HG03175 (cell line): ENCODE data around the gene ZCCHC14.

Experiments used
- ATAC-seq: cut with Tn5 transposase; IDR thresholded peaks from one replicate; pipeline ENCODE4 v1.9.1; 2021; ENCODE audit warnings: mild to moderate bottlenecking, moderate library complexity; ENCODE audit not compliant: unreplicated experiment

ZCCHC14 gene

DNA sequence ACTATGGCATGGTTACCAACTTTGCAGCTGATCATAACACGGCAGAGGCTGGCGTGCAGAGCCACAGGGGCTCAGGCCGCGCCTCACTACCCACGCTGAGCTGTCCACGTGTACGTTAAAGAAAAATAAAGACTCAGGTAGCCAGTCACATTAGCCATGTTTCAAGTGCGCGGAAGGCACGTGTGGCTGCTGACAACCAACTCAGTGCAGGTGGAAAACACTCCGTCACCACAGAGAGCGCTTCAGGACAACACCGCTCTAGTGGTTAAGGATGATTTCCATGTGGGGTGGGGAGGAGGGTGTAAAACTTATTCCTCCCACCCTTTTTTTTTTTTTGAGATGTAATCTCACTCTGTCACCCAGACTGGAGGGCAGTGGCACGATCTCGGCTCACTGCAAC lies 33.8 kb downstream of the ZCCHC14 start:
- no peak for ATAC-seq

DNA sequence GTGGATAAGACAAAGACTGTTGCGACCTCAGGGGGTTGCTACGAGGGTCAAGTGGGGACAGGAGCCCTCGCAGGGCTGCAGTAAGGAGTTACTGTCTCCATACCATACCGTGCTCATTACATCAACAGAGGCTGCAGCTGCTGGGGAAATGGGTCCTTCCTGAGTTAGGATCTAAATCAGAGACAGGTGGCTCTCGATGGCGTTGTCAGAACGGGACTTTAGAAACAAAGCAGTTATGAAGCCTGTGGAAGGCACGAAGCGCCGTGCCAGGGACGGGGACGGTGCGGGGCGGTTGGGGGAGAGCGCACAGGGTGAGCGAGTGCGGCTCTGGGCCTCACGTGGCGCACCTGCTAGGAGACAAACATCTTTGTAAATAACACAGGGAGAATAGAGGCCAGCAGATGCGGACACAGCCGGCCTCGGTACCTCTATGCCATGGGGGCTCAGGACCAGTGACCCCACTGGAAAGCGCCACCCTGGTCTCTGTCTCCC lies 34.4 kb downstream of the ZCCHC14 start:
- ATAC-seq, result no peak

- no peak for ATAC-seq
These were observed 35.0 kb downstream of the ZCCHC14 start for GRCh38 chr16:87457709-87458423.

GRCh38 chr16:87457061-87457611 lies 35.7 kb downstream of the ZCCHC14 start:
- ATAC-seq, result no peak

GRCh38 chr16:87454391-87454790 lies 38.4 kb downstream of the ZCCHC14 start:
- ATAC-seq, result no peak

DNA sequence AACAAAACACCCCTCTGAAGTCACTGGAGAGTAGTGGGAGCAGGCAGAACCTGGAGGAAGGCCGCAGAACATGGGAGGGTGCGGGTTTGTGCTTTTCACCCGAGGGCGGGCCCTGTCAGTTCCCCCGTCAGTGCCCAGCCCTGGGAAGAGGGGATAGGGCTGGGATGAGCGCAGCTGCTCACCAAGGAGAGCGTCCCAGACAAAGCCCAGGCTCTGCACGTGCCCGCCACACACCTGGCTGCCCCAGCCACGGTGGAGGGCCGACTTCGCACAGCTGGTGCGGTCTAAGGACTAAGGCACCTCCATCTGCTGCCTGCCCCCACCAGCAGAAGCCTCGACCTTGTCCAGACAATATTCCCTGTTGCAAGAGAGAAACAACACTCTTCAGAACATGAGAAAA lies 39.5 kb downstream of the ZCCHC14 start:
- no peak for ATAC-seq

GRCh38 chr16:87451563-87452210 lies 41.1 kb downstream of the ZCCHC14 start:
- ATAC-seq, result no peak

- no peak for ATAC-seq
These were observed 44.0 kb downstream of the ZCCHC14 start for GRCh38 chr16:87448866-87449265.

- no peak for ATAC-seq
These were observed 45.5 kb downstream of the ZCCHC14 start for GRCh38 chr16:87447323-87447722.

- no peak for ATAC-seq
These were observed 46.3 kb downstream of the ZCCHC14 start for GRCh38 chr16:87446479-87446878.

DNA sequence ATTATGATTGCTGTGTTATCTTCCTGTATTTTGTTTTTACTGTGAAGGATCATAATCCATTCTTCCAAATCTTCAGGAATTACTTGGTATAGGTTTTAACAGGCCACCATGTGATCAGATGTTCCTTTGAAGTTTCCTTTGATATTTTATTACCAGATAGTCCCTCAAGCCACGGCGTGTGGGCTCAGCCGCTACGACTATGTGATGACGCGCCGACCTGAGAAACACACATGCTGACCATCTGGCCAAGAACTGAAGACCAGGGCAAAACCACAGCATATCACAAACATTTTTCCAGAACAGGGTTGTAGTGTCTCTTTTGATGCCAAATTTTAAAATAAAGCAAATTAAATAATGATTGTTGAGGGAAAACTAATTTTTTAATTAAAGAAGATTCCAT lies 47.3 kb downstream of the ZCCHC14 start:
- no peak for ATAC-seq

DNA sequence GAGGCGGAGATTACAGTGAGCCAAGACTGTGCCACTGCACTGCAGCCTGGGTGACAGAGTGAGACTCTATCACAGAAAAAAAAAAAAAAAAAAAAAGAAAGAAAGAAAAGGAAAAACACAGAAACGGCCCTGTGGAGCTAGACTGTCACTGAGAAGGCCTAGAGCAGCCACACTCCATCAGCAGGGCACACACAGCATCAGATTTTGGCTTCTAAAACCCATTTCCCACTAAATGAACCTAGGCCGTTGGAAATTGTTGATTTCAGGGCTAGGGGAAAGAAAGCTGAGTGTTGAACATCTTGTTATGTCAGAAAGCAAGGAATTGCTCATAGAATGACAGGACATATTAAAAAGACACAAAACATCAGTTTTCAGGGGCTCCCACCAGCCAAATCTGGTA lies 48.9 kb downstream of the ZCCHC14 start:
- ATAC-seq, result no peak

DNA sequence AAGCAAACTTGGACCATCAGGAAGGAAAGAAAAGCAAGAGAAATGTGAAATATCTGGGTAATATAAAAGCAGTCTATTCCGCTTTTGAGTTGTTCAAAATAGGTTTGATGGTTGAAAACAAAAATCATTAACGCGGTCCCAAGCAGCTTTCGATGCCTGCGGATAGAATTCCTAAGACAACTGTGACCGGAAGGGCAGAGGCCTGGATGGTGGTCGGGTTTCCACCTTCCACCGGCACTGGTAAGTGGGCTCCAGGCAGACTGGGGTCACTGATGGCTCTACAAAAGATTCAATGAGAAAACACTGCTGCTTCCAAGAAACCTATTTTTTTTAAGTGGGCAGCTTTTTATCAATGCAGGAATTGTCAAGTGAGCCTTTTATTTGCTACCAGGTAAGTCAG lies 49.8 kb downstream of the ZCCHC14 start:
- no peak for ATAC-seq

DNA sequence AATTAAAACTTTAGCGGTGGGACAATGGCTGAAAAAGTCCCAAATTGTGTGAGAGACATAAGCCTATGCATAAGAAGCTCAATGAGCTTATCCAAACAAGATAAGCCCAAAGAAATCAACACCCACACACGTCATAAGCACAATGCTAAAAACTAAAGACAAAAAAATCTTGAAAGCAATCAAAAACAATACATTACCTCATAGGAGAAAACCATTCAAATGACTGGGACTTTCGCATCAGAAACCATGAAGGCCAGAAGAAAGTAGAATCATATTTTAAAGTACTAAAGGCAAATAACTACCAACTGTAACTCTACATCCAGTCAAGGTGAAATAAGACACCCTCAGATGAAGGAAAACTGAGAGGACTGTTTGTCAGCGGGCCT lies 50.2 kb downstream of the ZCCHC14 start:
- ATAC-seq, result no peak

GRCh38 chr16:87441886-87442580 lies 50.8 kb downstream of the ZCCHC14 start:
- ATAC-seq, result no peak

- ATAC-seq, result no peak
These were observed 52.9 kb downstream of the ZCCHC14 start for GRCh38 chr16:87439926-87440325.

- no peak for ATAC-seq
These were observed 54.2 kb downstream of the ZCCHC14 start for GRCh38 chr16:87438611-87438985.

- ATAC-seq, result no peak
These were observed 54.8 kb downstream of the ZCCHC14 start for GRCh38 chr16:87437911-87438610.

- no peak for ATAC-seq
These were observed 55.5 kb downstream of the ZCCHC14 start for GRCh38 chr16:87437327-87437726.

GRCh38 chr16:87436225-87437172 lies 56.3 kb downstream of the ZCCHC14 start:
- no peak for ATAC-seq
